HepG2 (cell line): ENCODE data around the gene CUL7. TPM values are rescaled to one million over a fixed set of nuclear protein-coding genes. Genes with fewer than 3 reads are reported as not detected.
A peak's percentile ranks its signal among the peaks of the same experiment; 100 is the strongest.

Experiments used
- CAMTA2 ChIP-seq: sonication (generic); formaldehyde crosslinking; IDR thresholded peaks from 2 replicates; pipeline ENCODE4 v1.4.0; 2020; ENCODE audit warnings: mild to moderate bottlenecking, missing genetic modification reagents, borderline replicate concordance
- CEBPB ChIP-seq: IDR thresholded peaks from 2 replicates; pipeline ENCODE4 v1.6.1; 2011; ENCODE audit warnings: low read depth, low read length, improper control_type of control experiment, borderline replicate concordance
- FOXP1 ChIP-seq, 2 experiments: fragments of 450-650 bp in 1 of 2; IDR thresholded peaks; 2 replicates each; pipeline ENCODE4 v1.6.1; 2017 to 2018; ENCODE audit warnings: antibody characterized with exemption in 1 of 2
- HNRNPK ChIP-seq: fragments of 200-400 bp; formaldehyde crosslinking; IDR thresholded peaks from 2 replicates; pipeline ENCODE4 v1.6.1; 2018; ENCODE audit warnings: low read length, low read depth, moderate library complexity, mild to moderate bottlenecking; ENCODE audit not compliant: poor library complexity, severe bottlenecking
- HOXA3 ChIP-seq: sonication (generic); formaldehyde crosslinking; IDR thresholded peaks from 2 replicates; pipeline ENCODE4 v1.5.0; 2020; ENCODE audit warnings: missing genetic modification reagents
- JARID2 ChIP-seq: sonication (generic); formaldehyde crosslinking; IDR thresholded peaks from 2 replicates; pipeline ENCODE4 v1.8.1; 2023; ENCODE audit warnings: missing genetic modification reagents, inconsistent platforms; ENCODE audit not compliant: insufficient replicate concordance
- KDM3A ChIP-seq: IDR thresholded peaks from 2 replicates; pipeline ENCODE4 v1.6.1; 2018; ENCODE audit warnings: low read depth, missing compliant biosample characterization
- NCOR1 ChIP-seq: fragments of 200-600 bp; sonication (generic); IDR thresholded peaks from 2 replicates; pipeline ENCODE4 v1.7.0; 2017; ENCODE audit warnings: antibody characterized with exemption, low read length, borderline replicate concordance
- NFE2 ChIP-seq: sonication (generic); formaldehyde crosslinking; IDR thresholded peaks from 2 replicates; pipeline ENCODE4 v1.4.0; 2020; ENCODE audit warnings: missing genetic modification reagents
- NFYC ChIP-seq: IDR thresholded peaks from 2 replicates; pipeline ENCODE4 v1.6.1; 2016; ENCODE audit warnings: missing genetic modification reagents, missing compliant biosample characterization
- NR1H2 ChIP-seq: sonication (generic); formaldehyde crosslinking; IDR thresholded peaks from 2 replicates; pipeline ENCODE4 v1.8.1; 2022; ENCODE audit warnings: low read depth, missing genetic modification reagents, borderline replicate concordance
- PPARG ChIP-seq: conservative IDR thresholded peaks from 2 replicates; pipeline ENCODE4 v1.6.1; 2016; ENCODE audit warnings: missing biosample characterization, missing genetic modification reagents
- RBAK ChIP-seq: sonication (generic); formaldehyde crosslinking; IDR thresholded peaks from 2 replicates; pipeline ENCODE4 v1.5.1; 2020; ENCODE audit warnings: mild to moderate bottlenecking, missing genetic modification reagents
- RBM39 ChIP-seq: fragments of 200-400 bp; formaldehyde crosslinking; IDR thresholded peaks from one replicate; pipeline ENCODE4 v1.6.1; 2018; ENCODE audit warnings: antibody characterized with exemption, mild to moderate bottlenecking, low read depth, low read length; ENCODE audit not compliant: poor library complexity, severe bottlenecking
- REPIN1 ChIP-seq: sonication (generic); formaldehyde crosslinking; IDR thresholded peaks from 2 replicates; pipeline ENCODE4 v1.8.0; 2022; ENCODE audit warnings: missing genetic modification reagents, low read depth, mild to moderate bottlenecking, borderline replicate concordance
- SALL1 ChIP-seq: sonication (generic); formaldehyde crosslinking; IDR thresholded peaks from 2 replicates; pipeline ENCODE4 v1.8.0; 2022; ENCODE audit warnings: mild to moderate bottlenecking, missing genetic modification reagents
- SIN3B ChIP-seq: fragments of 150-350 bp; IDR thresholded peaks from 2 replicates; pipeline ENCODE4 v1.6.1; 2014; ENCODE audit warnings: low read length
- SMYD3 ChIP-seq: sonication (generic); formaldehyde crosslinking; IDR thresholded peaks from 2 replicates; pipeline ENCODE4 v1.8.1; 2023; ENCODE audit warnings: mild to moderate bottlenecking, missing genetic modification reagents
- SOX13 ChIP-seq, 3 experiments: fragments of 450-650 bp in 1 of 3; sonication (generic) in 1 of 3; formaldehyde crosslinking in 1 of 3; IDR thresholded peaks in 2 of 3; conservative IDR thresholded peaks in 1 of 3; 2 replicates each; pipeline versions ENCODE4 v1.5.0 to v1.6.1; 2016 to 2020; ENCODE audit warnings: antibody characterized with exemption in 1 of 3, mild to moderate bottlenecking in 1 of 3, missing compliant biosample characterization in 1 of 3, missing genetic modification reagents in 1 of 3, moderate library complexity in 1 of 3
- SP4 ChIP-seq: sonication (generic); formaldehyde crosslinking; IDR thresholded peaks from 2 replicates; pipeline ENCODE4 v1.8.1; 2023; ENCODE audit warnings: mild to moderate bottlenecking, missing genetic modification reagents
- SP5 ChIP-seq: IDR thresholded peaks from 2 replicates; pipeline ENCODE4 v1.6.1; 2016; ENCODE audit warnings: low read depth, borderline replicate concordance
- TEAD3 ChIP-seq: optimal IDR thresholded peaks from 2 replicates; pipeline ENCODE3; 2016; ENCODE audit warnings: borderline replicate concordance
- TOE1 ChIP-seq: sonication (generic); formaldehyde crosslinking; IDR thresholded peaks from 2 replicates; pipeline ENCODE4 v1.4.0; 2020; ENCODE audit warnings: mild to moderate bottlenecking, missing genetic modification reagents
- TRIM24 ChIP-seq: sonication (generic); formaldehyde crosslinking; IDR thresholded peaks from 2 replicates; pipeline ENCODE4 v1.8.0; 2022; ENCODE audit warnings: mild to moderate bottlenecking, missing genetic modification reagents
- ZFP36L2 ChIP-seq: sonication (generic); formaldehyde crosslinking; IDR thresholded peaks from 2 replicates; pipeline ENCODE4 v1.4.0; 2020; ENCODE audit warnings: missing genetic modification reagents
- ZMAT3 ChIP-seq: sonication (generic); formaldehyde crosslinking; conservative IDR thresholded peaks from 2 replicates; pipeline ENCODE4 v1.7.0; 2021; ENCODE audit warnings: missing genetic modification reagents
- ZNF230 ChIP-seq: sonication (generic); formaldehyde crosslinking; IDR thresholded peaks from 2 replicates; pipeline ENCODE4 v1.4.0; 2020; ENCODE audit warnings: mild to moderate bottlenecking, missing genetic modification reagents
- ZNF30 ChIP-seq: sonication (generic); formaldehyde crosslinking; IDR thresholded peaks from 2 replicates; pipeline ENCODE4 v1.5.0; 2020; ENCODE audit warnings: mild to moderate bottlenecking, missing genetic modification reagents
- polyA plus RNA-seq, 8 experiments: library from polyadenylated mRNA; depleted of rRNA in 3 of 8; stranded (reverse) in 7 of 8; unstranded in 1 of 8; fragments of >200 nt; fragmentation: Illumina TruSeq in 4 of 8; extraction: Trizol in 4 of 8; gene quantifications; 2 replicates each; pipeline versions ENCODE4 v1.2.1 to v1.2.3, GENCODE V29; 2011 to 2016; ENCODE audit warnings: low read depth in 4 of 8, missing spikeins in 1 of 8, mixed read lengths in 1 of 8; ENCODE audit not compliant: insufficient read depth in 1 of 8
- total RNA-seq, 5 experiments: library from RNA; depleted of rRNA; stranded (reverse); fragments of >200 nt; fragmentation: Illumina TruSeq; extraction: Trizol; gene quantifications; 2 replicates each; pipeline ENCODE4 v1.2.3, GENCODE V29; 2016; ENCODE audit warnings: low read depth in 1 of 5
- TF ChIP-seq, protein P1 (sequence below): sonication (generic); formaldehyde crosslinking; IDR thresholded peaks from 2 replicates; pipeline ENCODE4 v1.5.0; 2020; ENCODE audit warnings: missing genetic modification reagents
- TF ChIP-seq, protein P2 (sequence below): IDR thresholded peaks from 2 replicates; pipeline ENCODE4 v1.6.1; 2016; ENCODE audit warnings: missing biosample characterization, missing genetic modification reagents, low read depth

Gene CUL7
- total and polyA plus RNA-seq, 2 of the 13 experiments (the other 11 are each of a cell fraction or from before 2014, with no cell fraction given) = 32.0 to 60.7 TPM

DNA sequence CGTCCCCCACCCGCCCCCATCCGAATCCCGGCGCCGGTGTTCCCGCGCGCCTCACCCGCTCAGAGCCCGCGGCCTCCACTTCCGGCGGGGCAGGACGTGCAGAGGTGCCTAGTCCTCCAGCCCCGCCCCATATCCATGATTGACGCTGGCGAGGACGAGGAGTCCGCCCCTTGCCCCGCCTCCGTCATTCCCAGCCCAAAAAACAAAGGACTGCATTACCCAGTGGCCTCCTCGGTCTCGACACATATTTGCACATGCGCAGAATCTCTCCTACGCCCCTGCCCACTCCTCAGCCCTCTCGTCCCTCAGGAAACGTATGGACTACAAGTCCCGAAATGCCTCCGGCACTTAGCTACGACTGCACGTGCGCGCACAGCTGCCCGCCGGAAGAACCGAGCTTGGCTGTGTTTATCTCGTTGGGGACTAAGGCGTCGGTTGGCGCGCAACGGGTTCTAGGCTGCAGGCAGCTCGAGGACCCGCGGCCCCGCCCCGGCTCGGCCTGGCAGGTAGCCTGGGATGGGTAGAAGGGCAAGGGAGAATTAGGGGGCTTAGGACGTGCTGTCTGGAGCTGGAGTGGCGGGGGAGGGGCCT, 39.7 kb downstream of the CUL7 start, which contains the start of the genes KLHDC3 and MEA1 (continued):
- TF ChIP-seq, protein P1, sequence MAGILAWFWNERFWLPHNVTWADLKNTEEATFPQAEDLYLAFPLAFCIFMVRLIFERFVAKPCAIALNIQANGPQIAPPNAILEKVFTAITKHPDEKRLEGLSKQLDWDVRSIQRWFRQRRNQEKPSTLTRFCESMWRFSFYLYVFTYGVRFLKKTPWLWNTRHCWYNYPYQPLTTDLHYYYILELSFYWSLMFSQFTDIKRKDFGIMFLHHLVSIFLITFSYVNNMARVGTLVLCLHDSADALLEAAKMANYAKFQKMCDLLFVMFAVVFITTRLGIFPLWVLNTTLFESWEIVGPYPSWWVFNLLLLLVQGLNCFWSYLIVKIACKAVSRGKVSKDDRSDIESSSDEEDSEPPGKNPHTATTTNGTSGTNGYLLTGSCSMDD = no peak
- no peak; the same call in 1 of the 2 replicates for TF ChIP-seq PPARG (CRISPR knock-in tag)
- no peak for TF ChIP-seq CAMTA2
- no peak for TF ChIP-seq SIN3B
- TF ChIP-seq ZNF30 = no peak
- no peak for TF ChIP-seq NFE2 (CRISPR knock-in tag)
- TF ChIP-seq TRIM24 (CRISPR knock-in tag) = no peak
- no peak; the same call in 1 of the 2 replicates for TF ChIP-seq ZMAT3 (CRISPR knock-in tag)
- peak; percentile 62 for TF ChIP-seq RBM39
- TF ChIP-seq JARID2 (CRISPR knock-in tag) = no peak
- peak; percentile 89 for TF ChIP-seq TEAD3 (CRISPR knock-in tag)
- TF ChIP-seq REPIN1 (CRISPR knock-in tag) = peak; percentile 76
- 0 out of 2 replicates have a peak, but pooled peaks have one; percentile 11 for TF ChIP-seq KDM3A (CRISPR knock-in tag)
- TF ChIP-seq SMYD3 (CRISPR knock-in tag) = no peak; the same call in 1 of the 2 replicates
- peak; percentile 56; the same call in 1 of the 2 replicates for TF ChIP-seq ZNF230 (CRISPR knock-in tag)
- peak; percentile 18; the same call in 1 of the 2 replicates for TF ChIP-seq NCOR1
- TF ChIP-seq ZFP36L2 (CRISPR knock-in tag) = no peak
- no peak; the same call in none of the 2 replicates for TF ChIP-seq NFYC (CRISPR knock-in tag)
- TF ChIP-seq TOE1 = no peak
- peak; percentile 96 for TF ChIP-seq HNRNPK
- TF ChIP-seq NR1H2 (CRISPR knock-in tag) = no peak
- TF ChIP-seq, protein P2, sequence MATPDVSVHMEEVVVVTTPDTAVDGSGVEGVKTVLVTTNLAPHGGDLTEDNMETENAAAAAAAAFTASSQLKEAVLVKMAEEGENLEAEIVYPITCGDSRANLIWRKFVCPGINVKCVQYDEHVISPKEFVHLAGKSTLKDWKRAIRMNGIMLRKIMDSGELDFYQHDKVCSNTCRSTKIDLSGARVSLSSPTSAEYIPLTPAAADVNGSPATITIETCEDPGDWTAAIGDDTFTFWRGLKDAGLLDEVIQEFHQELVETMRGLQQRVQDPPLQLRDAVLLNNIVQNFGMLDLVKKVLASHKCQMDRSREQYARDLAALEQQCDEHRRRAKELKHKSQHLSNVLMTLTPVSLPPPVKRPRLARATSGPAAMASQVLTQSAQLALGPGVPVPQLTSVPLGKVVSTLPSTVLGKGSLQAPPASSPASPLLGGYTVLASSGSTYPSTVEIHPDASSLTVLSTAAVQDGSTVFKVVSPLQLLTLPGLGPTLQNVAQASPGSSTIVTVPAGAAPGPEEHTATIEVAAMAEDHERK (CRISPR knock-in tag) = peak; percentile 86
- TF ChIP-seq FOXP1 (IDR thresholded peaks at IDR 0.05) = no peak
- TF ChIP-seq FOXP1 (CRISPR knock-in tag; IDR thresholded peaks at IDR 0.05) = peak; percentile 63; the same call in 1 of the 2 replicates
- TF ChIP-seq SP4 = peak; percentile 100
- TF ChIP-seq CEBPB = no peak
- peak; percentile 86 for TF ChIP-seq SP5 (CRISPR knock-in tag)
- peak; percentile 82 for TF ChIP-seq SALL1 (CRISPR knock-in tag)
- TF ChIP-seq RBAK (CRISPR knock-in tag) = no peak
- no peak for TF ChIP-seq SOX13 (IDR thresholded peaks at IDR 0.05)
- peak in 1 of 2 experiments; percentile 33; a peak in 1 of 4 replicates for TF ChIP-seq SOX13 (CRISPR knock-in tag; conservative IDR thresholded peaks at IDR 0.05 in 1 of 2, IDR thresholded peaks at IDR 0.05 in 1 of 2)
- peak; percentile 86 for TF ChIP-seq HOXA3
